ENCODE results near the gene NF2. TPM values are rescaled to one million over a fixed set of nuclear protein-coding genes. Genes with fewer than 3 reads are reported as not detected.

NF2 gene
- total RNA-seq, 1 experiment from 2014 or later, result 132 TPM

DNA sequence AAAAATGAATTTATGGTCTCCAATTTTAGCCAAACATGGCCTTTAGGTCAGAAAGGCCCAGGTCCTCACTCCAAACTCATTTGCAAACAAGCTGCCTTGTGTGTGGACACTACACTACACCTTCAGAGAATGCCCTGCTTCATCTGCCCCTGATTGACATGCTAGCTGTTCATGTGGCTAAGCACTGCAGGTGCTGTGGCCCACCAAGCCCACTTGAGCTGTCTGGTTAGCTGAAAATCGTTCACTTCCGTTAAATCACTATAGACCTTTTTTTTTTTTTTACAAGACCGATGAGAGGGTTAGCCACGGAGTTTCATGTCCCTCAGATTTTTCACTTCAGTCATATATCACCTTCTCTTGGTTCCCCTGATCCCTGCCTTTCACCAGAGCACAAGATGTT is 39.3 kb downstream of the NF2 start:
- H3K36me3 Mint-ChIP-seq (ENCODE audit: insufficient read depth, unreplicated experiment), result peaks cover 31% of the 10 kb centered on the region
- no peaks in the 10 kb centered on the region for H3K9me3 Mint-ChIP-seq (ENCODE audit: low read depth, unreplicated experiment)
- DNase-seq, result no peak
- H3K27me3 Mint-ChIP-seq (ENCODE audit: unreplicated experiment), result no peaks in the 10 kb centered on the region
- BruUV-seq (replicated peaks), result no TSS peak
- H3K27ac Mint-ChIP-seq (ENCODE audit: unreplicated experiment), result no peak overlapping the region
- H3K4me3 Mint-ChIP-seq (ENCODE audit: low read depth, unreplicated experiment), result no peak overlapping the region
- H3K4me1 Mint-ChIP-seq (ENCODE audit: low read depth, unreplicated experiment), result no peaks in the 10 kb centered on the region
- intact Hi-C loops (cut with micrococcal nuclease; ENCODE audit: unreplicated experiment), result no loop called here
- CTCF ChIA-PET, result no interaction called here
- TF ChIP-seq, protein P1, sequence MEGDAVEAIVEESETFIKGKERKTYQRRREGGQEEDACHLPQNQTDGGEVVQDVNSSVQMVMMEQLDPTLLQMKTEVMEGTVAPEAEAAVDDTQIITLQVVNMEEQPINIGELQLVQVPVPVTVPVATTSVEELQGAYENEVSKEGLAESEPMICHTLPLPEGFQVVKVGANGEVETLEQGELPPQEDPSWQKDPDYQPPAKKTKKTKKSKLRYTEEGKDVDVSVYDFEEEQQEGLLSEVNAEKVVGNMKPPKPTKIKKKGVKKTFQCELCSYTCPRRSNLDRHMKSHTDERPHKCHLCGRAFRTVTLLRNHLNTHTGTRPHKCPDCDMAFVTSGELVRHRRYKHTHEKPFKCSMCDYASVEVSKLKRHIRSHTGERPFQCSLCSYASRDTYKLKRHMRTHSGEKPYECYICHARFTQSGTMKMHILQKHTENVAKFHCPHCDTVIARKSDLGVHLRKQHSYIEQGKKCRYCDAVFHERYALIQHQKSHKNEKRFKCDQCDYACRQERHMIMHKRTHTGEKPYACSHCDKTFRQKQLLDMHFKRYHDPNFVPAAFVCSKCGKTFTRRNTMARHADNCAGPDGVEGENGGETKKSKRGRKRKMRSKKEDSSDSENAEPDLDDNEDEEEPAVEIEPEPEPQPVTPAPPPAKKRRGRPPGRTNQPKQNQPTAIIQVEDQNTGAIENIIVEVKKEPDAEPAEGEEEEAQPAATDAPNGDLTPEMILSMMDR (IDR thresholded peaks at IDR 0.05; ENCODE audit: unreplicated experiment), result no peak

DNA sequence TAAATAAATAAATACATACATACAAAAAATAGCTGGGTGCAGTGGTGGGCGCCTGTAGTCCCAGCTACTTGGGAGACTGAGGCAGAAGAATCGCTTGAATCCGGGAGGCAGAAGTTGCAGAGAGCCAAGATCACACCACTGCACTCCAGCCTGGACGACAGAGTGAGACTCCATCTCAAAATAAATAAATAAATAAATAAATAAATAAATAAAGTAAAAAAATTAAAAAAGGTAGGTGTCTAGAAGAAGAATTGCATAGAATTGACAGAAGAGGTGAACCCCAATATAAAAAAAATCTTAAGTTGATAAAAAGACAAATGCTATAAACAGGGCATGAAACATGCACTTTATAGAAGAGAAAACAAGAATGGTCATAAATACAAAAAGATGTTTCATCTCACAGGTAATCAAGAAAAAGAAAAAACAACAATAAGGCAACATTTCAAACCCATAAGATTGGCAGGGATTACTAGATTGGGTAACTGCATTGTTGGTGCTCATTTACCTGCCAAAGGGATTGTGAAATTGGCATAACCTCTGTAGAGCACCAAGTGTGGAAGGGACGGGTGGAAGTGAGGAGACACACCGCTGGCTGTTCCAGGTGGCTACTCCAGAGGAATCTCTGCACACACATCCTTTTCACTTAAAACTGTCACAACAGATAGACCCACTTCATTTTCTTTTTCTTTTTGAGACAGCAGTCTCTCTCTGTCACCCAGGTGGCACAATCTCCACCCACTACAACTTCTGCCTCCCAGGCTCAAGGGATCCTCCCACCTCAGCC is 44.7 kb downstream of the NF2 start:
- Mint-ChIP-seq H3K36me3 (ENCODE audit: insufficient read depth, unreplicated experiment) (peaks cover 29% of the 10 kb centered on the region), H3K4me3 (ENCODE audit: low read depth, unreplicated experiment) (no peak overlapping the region), H3K27ac (ENCODE audit: unreplicated experiment) (no peak overlapping the region), H3K9me3 (ENCODE audit: low read depth, unreplicated experiment) (no peaks in the 10 kb centered on the region), H3K27me3 (ENCODE audit: unreplicated experiment) (no peaks in the 10 kb centered on the region), H3K4me1 (ENCODE audit: low read depth, unreplicated experiment) (no peaks in the 10 kb centered on the region)
- no peak for DNase-seq
- TF ChIP-seq, protein P1 (IDR thresholded peaks at IDR 0.05; ENCODE audit: unreplicated experiment), result no peak
- no TSS peak for BruUV-seq (replicated peaks)
- intact Hi-C loops (cut with micrococcal nuclease; ENCODE audit: unreplicated experiment), result no loop called here
- CTCF ChIA-PET, result no interaction called here

DNA sequence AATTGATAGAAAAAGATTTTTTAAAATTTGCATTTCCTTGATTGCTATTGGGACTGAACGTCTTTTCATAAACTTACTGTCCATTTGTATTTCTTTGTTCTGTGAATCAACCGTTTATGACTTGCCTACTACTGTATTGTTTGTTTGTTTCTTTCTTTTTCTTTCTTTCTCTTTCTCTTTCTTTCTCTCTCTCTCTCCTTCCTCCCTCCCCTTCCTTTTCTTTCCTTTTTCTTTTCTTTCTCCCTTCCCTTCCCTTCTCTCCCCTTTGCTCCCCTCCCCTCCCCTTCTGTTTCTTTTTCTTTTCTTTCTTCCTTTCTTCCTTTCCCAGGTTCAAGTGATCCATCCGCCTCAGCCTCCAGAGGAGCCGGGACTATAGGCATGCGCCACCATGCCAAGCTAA is 46.9 kb downstream of the NF2 start:
- TF ChIP-seq, protein P1 (IDR thresholded peaks at IDR 0.05; ENCODE audit: unreplicated experiment), result no peak
- no peak for DNase-seq
- no TSS peak for BruUV-seq (replicated peaks)
- Mint-ChIP-seq H3K27me3 (ENCODE audit: unreplicated experiment) (no peaks in the 10 kb centered on the region), H3K4me1 (ENCODE audit: low read depth, unreplicated experiment) (no peaks in the 10 kb centered on the region), H3K4me3 (ENCODE audit: low read depth, unreplicated experiment) (no peak overlapping the region), H3K27ac (ENCODE audit: unreplicated experiment) (no peak overlapping the region), H3K36me3 (ENCODE audit: insufficient read depth, unreplicated experiment) (peaks cover 38% of the 10 kb centered on the region), H3K9me3 (ENCODE audit: low read depth, unreplicated experiment) (no peaks in the 10 kb centered on the region)
- CTCF ChIA-PET, result no interaction called here
- intact Hi-C loops (cut with micrococcal nuclease; ENCODE audit: unreplicated experiment), result no loop called here

DNA sequence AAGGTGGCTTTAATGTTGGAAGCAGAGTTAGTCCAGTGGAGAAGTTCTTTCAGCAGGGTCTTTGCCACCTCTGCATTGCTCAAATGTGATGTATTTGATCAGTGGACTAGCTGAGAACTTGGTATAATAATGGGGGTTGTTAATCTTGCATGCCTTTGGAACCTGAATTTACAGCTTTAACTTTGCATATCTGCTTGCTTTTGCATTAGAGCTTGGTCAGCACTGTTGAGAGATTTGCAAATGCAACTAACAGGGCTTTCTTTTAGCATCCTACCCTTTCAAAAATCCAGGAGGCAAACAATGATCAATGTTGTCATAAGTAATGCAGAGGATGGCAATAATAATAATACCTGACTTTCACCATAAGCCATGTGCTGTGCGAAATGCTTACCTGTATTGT is 48.2 kb downstream of the NF2 start:
- Mint-ChIP-seq H3K36me3 (ENCODE audit: insufficient read depth, unreplicated experiment) (peaks cover 46% of the 10 kb centered on the region), H3K9me3 (ENCODE audit: low read depth, unreplicated experiment) (no peaks in the 10 kb centered on the region), H3K4me1 (ENCODE audit: low read depth, unreplicated experiment) (no peaks in the 10 kb centered on the region), H3K27me3 (ENCODE audit: unreplicated experiment) (no peaks in the 10 kb centered on the region), H3K4me3 (ENCODE audit: low read depth, unreplicated experiment) (no peak overlapping the region), H3K27ac (ENCODE audit: unreplicated experiment) (no peak overlapping the region)
- BruUV-seq (replicated peaks), result no TSS peak
- intact Hi-C loops (cut with micrococcal nuclease; ENCODE audit: unreplicated experiment), result no loop called here
- no peak for DNase-seq
- CTCF ChIA-PET, result no interaction called here
- TF ChIP-seq, protein P1 (IDR thresholded peaks at IDR 0.05; ENCODE audit: unreplicated experiment), result no peak

All from Calu3 (cell line).